ENCODE measurements around the gene ADAMTS14.

The ADAMTS14 gene

DNA sequence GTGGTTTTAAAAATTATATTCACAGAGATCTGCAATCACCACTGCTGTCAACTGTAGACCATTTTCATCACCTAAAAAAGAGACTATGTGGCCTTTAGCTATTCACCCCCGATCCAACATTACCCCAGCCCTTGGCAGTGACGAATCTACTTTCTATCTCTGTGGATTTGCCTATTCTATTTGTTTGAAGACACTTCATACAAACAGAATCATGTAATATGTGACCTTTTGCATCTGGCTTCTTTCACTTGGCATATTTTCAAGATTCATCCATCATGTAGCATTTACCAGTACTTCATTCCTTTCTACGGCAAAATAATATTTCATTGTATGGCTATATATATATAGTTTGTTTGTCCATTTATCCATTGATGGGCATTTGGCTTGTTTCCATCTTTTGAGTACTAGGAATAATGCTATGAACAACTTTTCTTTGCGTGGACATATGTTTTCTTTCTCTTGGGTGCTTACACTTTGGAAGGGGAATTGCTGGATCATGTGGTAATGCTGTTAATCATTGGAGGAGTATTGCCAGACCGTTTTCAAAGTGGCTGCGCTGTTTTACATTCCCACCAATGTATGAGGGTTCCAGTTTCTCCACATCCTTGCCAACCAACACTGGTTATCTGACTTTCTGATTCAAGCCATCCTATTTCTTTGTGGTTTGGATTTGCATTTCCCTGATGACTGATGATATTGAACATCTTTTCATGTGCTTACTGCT is 22.3 kb downstream of the ADAMTS14 start:
- DNase-seq = no peak

- no peak for DNase-seq
Observed at GRCh38 chr10:70695241-70696030, 23.1 kb downstream of the ADAMTS14 start.

DNA sequence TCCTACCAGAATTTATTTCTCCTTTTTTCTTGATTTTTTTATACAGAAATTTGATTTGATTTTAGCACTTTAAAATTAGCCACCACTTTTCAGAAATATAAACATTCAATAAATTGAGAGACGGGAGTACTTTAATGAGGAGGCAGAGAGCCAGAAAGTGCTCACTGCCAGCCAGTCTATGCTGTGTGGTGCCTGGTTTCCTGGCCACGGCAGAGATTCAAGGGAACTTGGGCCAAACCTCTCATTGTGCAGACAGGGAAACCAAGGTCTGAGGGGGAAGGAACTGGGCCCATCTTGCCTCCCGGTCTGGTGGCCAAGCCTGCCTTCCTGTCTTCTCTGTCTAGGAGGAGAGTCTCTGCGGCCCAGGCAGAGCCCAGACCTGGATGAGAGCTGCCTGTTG is 25.9 kb downstream of the ADAMTS14 start:
- DNase-seq = no peak

- DNase-seq = no peak
Observed at GRCh38 chr10:70699063-70699658, 26.9 kb downstream of the ADAMTS14 start.

- no peak for DNase-seq
Observed at GRCh38 chr10:70699659-70700174, 27.4 kb downstream of the ADAMTS14 start.

GRCh38 chr10:70702190-70702763 is 30.0 kb downstream of the ADAMTS14 start:
- DNase-seq = no peak

DNA sequence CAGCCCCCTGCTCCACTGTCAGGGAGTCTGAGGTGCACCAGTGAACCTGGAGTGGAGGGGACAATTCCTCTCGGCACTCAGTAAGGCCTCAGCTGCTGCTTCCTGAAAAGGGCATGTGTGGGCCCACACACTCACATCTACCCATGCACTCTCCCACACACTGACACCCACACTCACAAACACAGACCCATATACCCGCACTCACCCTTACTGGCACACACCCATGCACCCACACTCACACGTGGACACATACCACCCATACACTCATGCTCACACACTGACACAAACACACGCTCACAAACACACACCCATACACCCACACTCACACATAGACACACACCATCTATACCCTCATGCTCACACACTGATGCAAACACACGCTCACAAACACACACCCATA is 31.9 kb downstream of the ADAMTS14 start:
- DNase-seq = no peak

DNA sequence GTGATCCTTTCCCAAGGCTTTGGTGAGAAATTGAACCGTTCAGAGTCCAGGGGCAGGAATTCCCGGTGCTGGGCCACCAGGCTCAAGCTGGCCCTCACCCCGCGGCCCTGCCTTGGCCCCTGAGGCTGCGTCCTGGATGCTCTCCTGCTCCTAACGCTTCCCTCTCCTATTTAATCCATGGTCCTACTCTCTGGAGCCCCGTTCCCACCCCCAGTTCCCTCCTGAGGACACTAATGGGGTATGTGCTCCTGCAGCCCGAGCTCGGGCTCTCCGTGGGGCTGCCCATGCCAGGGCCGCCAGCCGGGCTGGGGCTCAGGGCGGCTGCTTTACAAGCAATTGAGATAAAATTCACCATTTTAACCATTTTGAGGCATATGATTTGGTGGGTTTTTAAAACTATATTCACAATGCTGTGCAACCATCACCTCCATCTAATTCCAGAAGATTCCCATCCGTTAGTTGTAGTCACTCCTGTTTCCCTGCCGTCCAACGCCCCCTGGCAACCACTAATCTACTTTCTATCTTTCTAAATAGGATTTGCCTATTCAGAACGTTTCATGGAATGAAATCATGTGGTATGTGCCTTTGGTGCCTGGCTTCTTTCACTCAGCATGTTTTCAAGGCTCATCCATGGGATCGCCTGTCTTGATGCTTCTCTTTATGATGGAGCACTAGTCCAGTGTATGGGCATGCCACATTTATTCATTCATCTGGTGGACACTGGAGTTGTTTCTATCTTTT is 33.0 kb downstream of the ADAMTS14 start:
- DNase-seq = no peak

DNA sequence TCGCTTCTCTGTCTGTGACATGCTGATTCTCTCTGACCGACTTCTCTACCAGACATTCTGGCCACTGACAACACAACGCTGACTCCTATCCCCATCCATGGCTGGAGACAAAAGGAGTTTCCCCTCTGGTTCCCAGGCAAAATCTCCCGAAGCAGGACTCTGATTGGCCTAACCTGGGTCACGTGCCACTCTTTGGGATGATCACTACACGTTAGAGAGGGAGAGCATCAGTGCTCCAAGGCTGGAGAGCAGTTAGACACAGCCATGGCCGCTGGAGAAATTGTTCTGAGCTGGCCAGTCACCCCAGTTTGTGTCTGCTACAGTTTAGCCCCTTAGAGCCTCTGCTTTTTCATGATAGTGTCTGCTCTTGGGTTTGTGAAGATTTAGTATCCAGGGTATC is 38.9 kb downstream of the ADAMTS14 start:
- DNase-seq = no peak

GRCh38 chr10:70711911-70712310 is 39.6 kb downstream of the ADAMTS14 start:
- no peak for DNase-seq

- no peak for DNase-seq
Observed at GRCh38 chr10:70714245-70714644, 41.9 kb downstream of the ADAMTS14 start.

- DNase-seq = no peak
Observed at GRCh38 chr10:70714951-70715350, 42.6 kb downstream of the ADAMTS14 start.

DNA sequence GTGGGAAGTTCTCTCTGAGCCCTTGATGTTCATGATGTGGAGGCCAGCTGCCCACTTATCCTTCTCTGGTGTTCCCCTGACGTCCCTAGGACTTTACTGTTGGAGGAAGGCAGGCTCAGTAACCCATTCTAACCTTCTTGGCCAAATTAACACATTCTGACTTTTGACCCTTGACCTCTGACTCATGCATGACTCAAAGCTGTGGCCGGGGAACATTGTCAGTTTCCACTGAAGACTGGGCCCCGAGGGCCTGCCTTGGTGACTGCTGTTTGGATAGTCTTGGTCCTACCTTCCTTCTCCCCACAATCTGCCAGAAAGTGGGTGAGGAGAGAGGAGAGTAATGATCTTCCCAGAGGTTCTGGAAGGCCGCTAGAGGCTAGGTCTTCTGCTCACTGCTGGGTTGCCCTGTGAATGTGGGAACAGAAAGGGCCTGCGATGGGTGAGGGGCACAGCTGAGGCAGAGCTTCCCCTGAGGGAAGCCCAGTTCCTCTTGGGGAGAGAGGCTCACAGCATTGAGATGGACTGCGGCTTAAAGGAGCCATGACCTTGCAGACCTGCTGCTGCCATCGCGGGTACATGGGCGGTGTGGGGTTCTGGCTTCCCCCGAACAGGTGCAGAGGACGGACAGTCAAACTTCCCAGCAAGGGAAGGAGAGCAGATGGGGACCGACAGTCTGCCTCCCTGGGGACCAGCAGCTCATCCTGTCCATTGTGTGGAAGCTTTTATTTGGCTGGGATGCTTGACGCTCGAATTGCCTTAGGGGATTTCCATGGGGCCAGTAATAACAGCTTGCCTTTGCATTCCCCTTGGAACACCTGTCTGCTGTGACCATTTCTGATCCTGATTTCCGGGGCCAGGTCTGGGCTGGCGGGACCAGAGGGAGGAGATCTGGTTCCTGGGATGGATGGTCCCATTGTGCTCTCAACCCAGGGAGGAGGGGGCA is 43.8 kb downstream of the ADAMTS14 start:
- no peak for DNase-seq

- no peak for DNase-seq
Observed at GRCh38 chr10:70722820-70723424, 50.6 kb downstream of the ADAMTS14 start.

- no peak for DNase-seq
Observed at GRCh38 chr10:70723771-70724170, 51.5 kb downstream of the ADAMTS14 start.

DNA sequence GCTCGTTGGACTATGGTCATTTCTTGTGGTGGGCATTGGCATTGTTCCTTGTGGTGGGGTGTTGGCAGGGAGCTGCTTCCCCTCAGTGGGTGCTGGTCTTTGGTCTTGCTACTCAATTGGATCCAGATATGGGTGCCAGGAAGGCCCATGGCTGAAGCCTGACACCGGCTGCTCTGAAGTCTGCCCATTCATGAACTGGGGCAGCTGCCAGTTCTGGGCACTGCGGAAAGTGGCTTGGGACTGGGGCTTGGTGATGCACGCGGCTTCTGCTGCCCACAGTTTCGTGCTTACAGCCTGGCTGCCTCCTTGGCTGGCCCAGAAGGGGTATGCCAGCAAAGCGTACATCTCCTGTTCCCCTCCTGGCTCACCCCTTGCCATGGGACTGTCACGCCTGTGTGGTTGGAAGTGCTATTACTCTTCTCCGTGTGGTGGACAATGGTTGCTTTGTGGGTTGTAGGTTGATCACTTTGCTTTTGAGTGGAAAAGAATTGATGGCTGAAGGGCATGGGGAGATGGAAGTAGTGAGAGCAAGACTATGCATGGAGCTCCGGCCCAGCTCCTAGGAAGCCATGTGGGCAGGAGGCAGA is 54.7 kb downstream of the ADAMTS14 start:
- no peak for DNase-seq

DNA sequence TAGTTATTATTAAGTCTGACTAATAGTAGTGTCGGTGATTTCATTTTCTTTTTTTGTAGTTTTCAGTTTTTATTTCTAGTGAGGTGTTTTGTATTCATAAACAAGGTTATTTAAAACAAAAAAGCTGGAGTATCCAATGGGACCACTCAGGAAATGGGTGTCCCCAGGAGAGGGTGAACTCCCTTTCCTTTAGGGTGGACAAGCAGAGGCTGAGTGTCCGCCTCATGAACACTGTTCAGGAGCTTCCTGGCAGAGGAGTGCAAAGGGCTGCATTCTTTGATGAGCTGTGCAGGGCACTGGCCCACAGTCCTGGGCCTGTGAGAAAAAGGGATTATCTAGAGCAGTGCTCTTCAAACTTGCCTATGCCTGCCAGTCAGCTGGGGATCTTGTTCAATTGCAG is 56.0 kb downstream of the ADAMTS14 start:
- DNase-seq = no peak

DNA sequence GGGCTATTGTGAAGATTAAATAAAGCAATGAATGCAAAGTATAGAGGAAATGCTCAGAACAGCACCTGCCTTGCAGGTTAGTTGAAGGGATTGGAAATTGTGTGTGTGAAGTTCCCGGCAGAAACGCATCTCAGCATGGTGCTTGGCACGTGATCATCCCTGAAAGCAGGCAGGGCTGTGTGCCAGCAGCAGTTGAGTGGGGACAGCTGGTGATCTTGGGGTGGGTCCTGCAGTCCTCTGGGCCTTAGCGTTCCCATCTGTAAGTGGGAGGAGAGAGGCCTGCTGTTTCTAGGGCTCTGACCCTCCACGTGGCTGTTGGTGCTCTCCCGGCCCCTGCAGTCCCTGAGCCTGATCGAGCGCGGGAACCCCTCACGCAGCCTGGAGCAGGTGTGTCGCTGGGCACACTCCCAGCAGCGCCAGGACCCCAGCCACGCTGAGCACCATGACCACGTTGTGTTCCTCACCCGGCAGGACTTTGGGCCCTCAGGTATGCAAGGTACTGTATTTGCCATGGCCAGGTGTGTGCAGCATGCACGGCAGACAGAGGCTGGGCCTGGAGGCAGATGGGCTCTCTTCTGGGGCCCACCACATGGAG is 57.6 kb downstream of the ADAMTS14 start:
- DNase-seq = no peak

GRCh38 chr10:70730955-70731354 is 58.6 kb downstream of the ADAMTS14 start:
- no peak for DNase-seq

DNA sequence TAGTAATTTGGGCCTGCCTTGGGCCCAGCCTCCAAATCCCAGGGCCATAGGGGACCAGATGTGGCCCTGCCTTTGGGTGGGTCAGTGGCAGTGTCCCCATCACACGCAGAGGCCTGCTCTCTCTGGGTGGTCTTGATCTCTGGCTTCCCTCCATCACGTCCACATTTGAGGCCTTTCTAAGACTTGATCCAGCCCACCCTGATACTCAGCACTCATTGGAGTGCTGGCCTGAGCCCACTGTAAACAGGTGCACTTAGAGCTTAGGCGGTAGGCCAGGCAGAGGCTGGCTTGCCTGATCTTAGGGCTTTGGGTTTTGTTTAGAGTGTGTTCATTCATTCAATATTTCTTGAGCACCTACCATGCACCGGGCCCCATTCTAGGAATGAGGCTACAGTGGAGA is 60.3 kb downstream of the ADAMTS14 start:
- no peak for DNase-seq
